Epithelial cell of esophagus (primary cell): ENCODE results near the gene ANKRD22.
A peak's percentile ranks its signal among the peaks of the same experiment; 100 is the strongest.
"Not testable (repeated sequence)": the region's sequence is repeated elsewhere in the genome, so short reads cannot be mapped to it uniquely, and the experiment has no call there.

ENCODE experiments used
- DNase-seq: peaks from one replicate; pipeline ENCODE4 v3.0.0; 2010; ENCODE audit warnings: low read depth
- H3K4me3 ChIP-seq: 2 replicates; pipeline ENCODE4 v1.5.1; 2011; ENCODE audit warnings: mild to moderate bottlenecking, low read length, control low read depth
- TF ChIP-seq, protein P1 (sequence below): IDR thresholded peaks from 2 replicates; pipeline ENCODE4 v1.5.1; 2011; ENCODE audit warnings: low read depth, mild to moderate bottlenecking, low read length, control low read depth, inconsistent platforms; ENCODE audit not compliant: insufficient read depth; ENCODE audit errors: missing control alignments

ANKRD22 gene

DNA sequence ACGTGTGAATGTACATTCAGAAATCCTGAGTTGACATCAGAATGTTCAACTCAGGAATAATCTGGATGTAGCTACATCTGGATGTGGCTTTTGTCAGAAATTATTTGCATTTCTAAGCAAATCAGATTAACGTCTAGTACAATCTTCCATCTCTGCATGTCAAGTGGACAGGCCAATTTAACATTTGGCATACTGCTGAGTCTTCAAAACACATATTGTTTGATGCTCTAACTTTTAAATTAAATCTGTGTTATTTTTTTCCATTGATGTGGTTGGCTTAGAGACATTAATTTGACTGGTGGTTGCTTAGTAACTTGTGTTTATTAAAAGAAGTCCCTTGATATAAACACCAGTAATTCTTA lies 31.8 kb upstream of the ANKRD22 start:
- no peak for DNase-seq
- no peak overlapping the region for H3K4me3 ChIP-seq
- TF ChIP-seq, protein P1, sequence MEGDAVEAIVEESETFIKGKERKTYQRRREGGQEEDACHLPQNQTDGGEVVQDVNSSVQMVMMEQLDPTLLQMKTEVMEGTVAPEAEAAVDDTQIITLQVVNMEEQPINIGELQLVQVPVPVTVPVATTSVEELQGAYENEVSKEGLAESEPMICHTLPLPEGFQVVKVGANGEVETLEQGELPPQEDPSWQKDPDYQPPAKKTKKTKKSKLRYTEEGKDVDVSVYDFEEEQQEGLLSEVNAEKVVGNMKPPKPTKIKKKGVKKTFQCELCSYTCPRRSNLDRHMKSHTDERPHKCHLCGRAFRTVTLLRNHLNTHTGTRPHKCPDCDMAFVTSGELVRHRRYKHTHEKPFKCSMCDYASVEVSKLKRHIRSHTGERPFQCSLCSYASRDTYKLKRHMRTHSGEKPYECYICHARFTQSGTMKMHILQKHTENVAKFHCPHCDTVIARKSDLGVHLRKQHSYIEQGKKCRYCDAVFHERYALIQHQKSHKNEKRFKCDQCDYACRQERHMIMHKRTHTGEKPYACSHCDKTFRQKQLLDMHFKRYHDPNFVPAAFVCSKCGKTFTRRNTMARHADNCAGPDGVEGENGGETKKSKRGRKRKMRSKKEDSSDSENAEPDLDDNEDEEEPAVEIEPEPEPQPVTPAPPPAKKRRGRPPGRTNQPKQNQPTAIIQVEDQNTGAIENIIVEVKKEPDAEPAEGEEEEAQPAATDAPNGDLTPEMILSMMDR = no peak

- not testable (repeated sequence) for H3K4me3 ChIP-seq
- peak; percentile 72 for DNase-seq
Measured at GRCh38 chr10:88882646-88883447, 31.2 kb upstream of the ANKRD22 start.

- no peak for DNase-seq
- TF ChIP-seq, protein P1 = no peak
- H3K4me3 ChIP-seq = no peak overlapping the region
Measured at GRCh38 chr10:88881922-88882645, 30.4 kb upstream of the ANKRD22 start.

DNA sequence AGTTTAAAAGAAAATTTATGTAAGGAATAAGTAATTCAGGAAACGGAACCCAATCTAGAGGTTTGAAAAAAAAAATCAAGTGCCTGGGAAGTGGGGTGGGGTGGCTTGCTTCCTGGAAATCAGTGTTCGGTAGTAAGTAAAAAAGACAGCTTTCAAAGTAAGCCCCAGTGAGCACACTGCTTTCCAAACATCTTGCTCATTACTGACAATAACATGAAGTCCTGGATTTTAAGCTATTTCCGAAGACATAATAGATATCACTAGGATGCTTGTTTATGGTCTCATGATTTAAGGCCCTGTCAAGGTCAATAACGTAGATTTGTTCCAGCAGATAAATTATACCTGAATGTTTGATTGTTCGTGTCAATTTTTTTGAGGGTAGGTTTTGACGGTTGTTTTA lies 29.7 kb upstream of the ANKRD22 start:
- DNase-seq = no peak
- peak overlapping the region; percentile 65 for H3K4me3 ChIP-seq
- TF ChIP-seq, protein P1 = no peak

GRCh38 chr10:88880282-88881076 lies 28.8 kb upstream of the ANKRD22 start:
- peak; percentile 74 for DNase-seq
- TF ChIP-seq, protein P1 = peak; percentile 23
- peak overlapping the region; percentile 65 for H3K4me3 ChIP-seq

GRCh38 chr10:88879534-88880281 lies 28.1 kb upstream of the ANKRD22 start, which contains the start of gene STAMBPL1:
Gene STAMBPL1, plus strand, starts transcription at chr10:88880245. Its CDS starts 21,464 bp downstream, at chr10:88901709.
- no peak for DNase-seq
- H3K4me3 ChIP-seq = peak within 1 kb of the TSS; percentile 65
- TF ChIP-seq, protein P1 = no peak
